NCI-H748 (cell line): ENCODE results near the gene OR7C2.
A peak's percentile ranks its signal among the peaks of the same experiment; 100 is the strongest.
"Not testable (repeated sequence)": the region's sequence is repeated elsewhere in the genome, so short reads cannot be mapped to it uniquely, and the experiment has no call there.

Experiments used
- DNase-seq: peaks from one replicate; lab custom pipeline; 2025; ENCODE audit not compliant: unreplicated experiment; lab: John Stamatoyannopoulos, UW

Gene OR7C2

GRCh38 chr19:14941189-14941588, at the start of gene OR7C2:
TSS of gene OR7C2 (plus strand) at chr19:14941489. CDS start at chr19:14941489, 0 bp downstream.
- no peak for DNase-seq

GRCh38 chr19:14901675-14902260, 39.5 kb upstream of the OR7C2 start:
- DNase-seq: no peak

- no peak for DNase-seq
Observed at GRCh38 chr19:14906711-14907110, 34.6 kb upstream of the OR7C2 start.

- no peak for DNase-seq
Observed at GRCh38 chr19:14915116-14915515, 26.2 kb upstream of the OR7C2 start.

GRCh38 chr19:14916848-14917247, 24.4 kb upstream of the OR7C2 start:
- no peak for DNase-seq

- no peak for DNase-seq
Observed at GRCh38 chr19:14933506-14933905, 7.8 kb upstream of the OR7C2 start.

GRCh38 chr19:14940266-14940665, 1.0 kb upstream of the OR7C2 start:
- DNase-seq: no peak

GRCh38 chr19:14943601-14944000, 2.3 kb downstream of the OR7C2 start:
- no peak for DNase-seq

- DNase-seq: no peak
Observed at GRCh38 chr19:14944456-14944855, 3.2 kb downstream of the OR7C2 start.

GRCh38 chr19:14949413-14949812, 8.1 kb downstream of the OR7C2 start:
- not testable (repeated sequence) for DNase-seq

- no peak for DNase-seq
Observed at GRCh38 chr19:14949876-14950275, 8.6 kb downstream of the OR7C2 start.

- no peak for DNase-seq
Observed at GRCh38 chr19:14950421-14950820, 9.1 kb downstream of the OR7C2 start.

GRCh38 chr19:14952767-14953166, 11.5 kb downstream of the OR7C2 start:
- DNase-seq: no peak

GRCh38 chr19:14954071-14954655, 12.9 kb downstream of the OR7C2 start:
- peak; percentile 5 for DNase-seq

- DNase-seq: no peak
Observed at GRCh38 chr19:14957464-14957863, 16.2 kb downstream of the OR7C2 start.

- no peak for DNase-seq
Observed at GRCh38 chr19:14959263-14959662, 18.0 kb downstream of the OR7C2 start.

- no peak for DNase-seq
Observed at GRCh38 chr19:14961956-14962685, 20.8 kb downstream of the OR7C2 start.

- DNase-seq: no peak
Observed at GRCh38 chr19:14968247-14968646, 27.0 kb downstream of the OR7C2 start.

- no peak for DNase-seq
Observed at GRCh38 chr19:14971474-14971873, 30.2 kb downstream of the OR7C2 start.

GRCh38 chr19:14972676-14973075, 31.4 kb downstream of the OR7C2 start:
- DNase-seq: no peak

GRCh38 chr19:14974488-14974887, 33.2 kb downstream of the OR7C2 start:
- DNase-seq: no peak

GRCh38 chr19:14977128-14977527, 35.8 kb downstream of the OR7C2 start:
- DNase-seq: no peak
